HG02642 (cell line): ENCODE results near the gene PFN3.
"Not testable (repeated sequence)": the region's sequence is repeated elsewhere in the genome, so short reads cannot be mapped to it uniquely, and the experiment has no call there.

Experiments used
- ATAC-seq: cut with Tn5 transposase; IDR thresholded peaks from one replicate; pipeline ENCODE4 v1.9.1; 2021; ENCODE audit warnings: mild to moderate bottlenecking; ENCODE audit not compliant: unreplicated experiment, poor library complexity

The PFN3 gene

DNA sequence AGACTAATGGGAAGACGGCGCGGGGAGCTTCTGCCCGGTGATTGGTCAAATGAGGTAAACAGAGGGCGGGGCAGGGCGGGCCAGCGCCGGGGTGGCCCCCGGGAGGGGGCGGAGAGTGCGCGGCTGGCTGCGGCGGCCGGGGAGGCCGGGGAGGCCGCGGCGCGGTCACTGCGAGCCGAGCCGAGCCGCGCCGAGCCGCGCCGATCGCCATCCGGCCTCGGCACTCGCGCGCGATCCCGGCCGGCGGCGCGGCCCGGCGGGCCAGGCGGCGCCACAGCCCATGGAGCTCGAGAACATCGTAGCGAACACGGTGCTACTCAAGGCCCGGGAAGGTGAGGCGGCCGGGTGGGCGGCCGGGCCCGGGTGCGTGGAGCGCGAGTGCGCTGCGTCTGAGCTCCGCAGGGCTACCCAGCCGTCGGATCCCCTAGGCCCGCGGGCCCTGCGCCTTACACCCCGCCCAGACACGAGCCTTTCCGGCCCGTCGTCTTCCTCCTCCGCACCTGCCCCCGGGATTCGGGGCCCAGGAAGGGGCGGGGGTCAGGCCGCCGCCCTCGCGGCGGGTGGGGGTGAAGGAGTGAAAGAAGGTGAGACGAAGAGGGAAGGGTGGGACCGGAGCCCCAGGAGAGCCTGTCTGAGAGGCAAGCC, 26.2 kb upstream of the PFN3 start, which contains the start of gene GRK6:
Gene GRK6, plus strand, starts transcription at position 111 of the 645 bp plus-strand sequence. Its CDS starts 170 bp downstream, at position 281.
- ATAC-seq = peak; percentile 9

DNA sequence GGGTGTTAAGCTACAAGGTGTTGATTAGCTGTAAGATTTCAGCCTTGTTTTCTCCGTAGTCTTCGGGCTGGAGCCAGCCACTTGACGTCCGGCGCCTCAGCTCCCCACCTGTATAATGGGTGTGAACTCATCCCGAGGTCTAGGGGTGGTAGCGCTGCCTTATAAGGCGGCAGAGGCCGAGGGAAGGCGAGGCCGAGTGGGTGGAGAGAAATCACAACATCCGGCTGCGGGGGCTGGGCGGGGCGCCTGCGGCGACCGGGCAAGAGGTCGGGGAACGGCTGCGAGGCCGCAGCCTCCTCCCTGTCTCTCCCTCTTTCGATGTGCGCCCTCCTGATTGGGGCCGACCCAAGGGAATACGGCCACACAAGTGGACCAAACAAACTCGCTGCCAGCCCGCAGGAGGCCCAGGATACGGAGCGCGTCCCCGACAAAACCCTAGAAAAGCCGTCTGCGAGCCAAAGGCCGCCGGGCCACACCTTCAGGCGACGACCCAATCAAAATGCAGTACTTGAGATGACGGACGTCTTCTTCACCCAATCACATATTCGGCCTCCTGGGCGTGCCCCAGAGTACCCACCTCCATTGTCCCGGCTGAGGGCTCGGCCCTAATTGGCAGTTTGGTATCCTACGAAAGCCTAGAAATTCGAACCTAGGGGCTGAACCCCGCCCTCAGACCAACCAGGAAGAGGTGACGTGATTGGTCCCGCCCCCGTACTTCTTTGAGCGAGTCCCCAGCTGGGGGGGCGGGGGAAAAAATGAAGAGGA, 25.5 kb upstream of the PFN3 start:
- peak; percentile 79 for ATAC-seq

DNA sequence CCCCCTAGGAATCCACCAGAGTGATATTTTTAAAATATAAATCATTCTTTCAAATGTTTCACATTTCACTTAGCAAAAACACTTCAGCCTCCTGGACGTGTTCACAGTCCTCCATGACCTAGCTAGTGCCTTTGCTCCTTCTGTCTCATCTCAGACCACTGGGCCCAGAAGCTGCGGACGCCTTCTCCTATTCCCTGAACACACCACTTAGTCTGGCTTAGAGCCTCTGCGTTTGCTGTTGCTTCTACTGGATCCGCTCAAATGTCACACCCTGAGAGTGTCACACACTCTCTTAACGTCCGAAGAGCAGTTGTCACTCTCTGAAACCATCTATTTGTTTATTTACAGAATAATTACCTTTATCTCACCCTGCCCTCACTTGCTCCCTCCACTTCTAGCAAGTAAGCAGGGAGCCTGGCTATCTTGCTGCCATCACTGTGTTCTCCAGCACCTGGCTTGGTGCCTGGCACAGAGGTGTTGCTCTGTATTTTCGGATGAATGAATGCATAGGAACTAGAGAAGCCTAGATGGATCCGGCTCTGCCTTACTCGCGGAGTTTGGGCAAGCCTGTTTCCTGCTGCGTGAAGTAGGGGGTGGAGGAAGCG, 24.8 kb upstream of the PFN3 start:
- ATAC-seq = no peak

DNA sequence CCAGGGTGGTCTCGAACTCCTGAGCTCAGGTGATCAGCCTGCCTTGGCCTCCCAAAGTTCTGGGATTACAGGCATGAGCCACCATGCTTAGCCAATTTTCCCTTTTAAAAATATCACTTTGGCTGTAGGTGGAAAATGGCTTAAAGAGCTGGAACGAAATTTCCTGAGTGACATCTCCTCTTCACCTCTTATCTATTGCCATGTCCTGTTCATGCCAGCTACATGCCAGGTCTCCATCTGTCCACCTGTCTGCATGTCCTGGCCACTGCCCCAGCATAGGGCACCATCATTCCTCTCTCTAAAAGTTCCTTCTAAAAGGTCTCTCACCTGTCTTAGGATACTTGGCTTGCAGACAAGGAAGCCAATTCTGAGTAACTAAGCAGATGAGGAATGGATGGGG, 23.2 kb upstream of the PFN3 start:
- ATAC-seq = no peak

DNA sequence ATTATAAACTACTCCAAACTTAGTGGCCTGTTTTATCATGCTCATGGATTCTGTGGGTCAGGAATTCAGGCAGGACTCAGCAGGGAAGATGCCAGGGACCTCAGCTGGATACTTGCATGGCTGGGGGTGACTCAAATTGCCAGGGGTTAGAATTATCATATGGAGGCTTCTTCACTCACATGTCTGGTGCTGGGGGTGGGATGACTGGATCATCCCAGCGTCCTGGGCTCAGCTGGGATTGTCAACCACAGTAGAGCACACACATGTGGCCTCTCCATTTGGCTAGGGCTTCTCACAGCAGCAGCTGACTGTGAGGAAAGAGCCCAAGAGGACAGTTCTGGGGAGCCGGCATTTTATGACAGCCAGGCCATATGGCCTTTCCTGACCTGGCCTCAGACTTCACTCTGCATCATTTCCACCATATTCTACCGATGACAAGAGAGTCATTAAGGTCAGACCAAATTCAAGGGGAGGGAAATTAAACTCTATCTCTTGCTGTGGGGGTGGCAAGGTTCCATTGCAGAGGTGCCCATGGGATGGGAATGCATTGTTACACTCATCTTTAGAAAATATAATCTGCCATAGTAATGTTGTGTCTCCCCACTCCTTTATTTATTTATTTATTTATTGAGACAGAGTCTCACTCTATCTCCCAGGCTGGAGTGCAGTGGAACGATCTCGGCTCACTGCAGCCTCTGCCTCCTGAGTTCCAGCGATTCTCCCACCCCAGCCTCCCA, 20.8 kb upstream of the PFN3 start:
- no peak for ATAC-seq

DNA sequence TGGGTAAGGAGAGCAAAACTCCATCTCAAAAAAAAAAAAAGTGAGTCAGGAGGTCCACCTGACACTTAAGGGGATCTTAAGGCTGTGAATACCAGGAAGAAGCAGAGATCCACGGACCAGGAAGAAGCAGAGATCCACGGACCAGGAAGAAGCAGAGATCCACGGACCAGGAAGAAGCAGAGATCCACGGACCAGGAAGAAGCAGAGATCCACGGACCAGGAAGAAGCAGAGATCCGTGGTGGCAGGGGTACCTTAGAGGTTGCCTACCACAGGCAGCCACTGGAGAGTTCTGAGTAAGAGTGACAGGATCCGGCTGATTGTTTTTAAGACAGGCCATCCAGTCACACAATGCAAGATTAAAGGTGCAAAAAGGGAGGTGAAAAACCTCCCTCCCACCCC, 20.0 kb upstream of the PFN3 start:
- not testable (repeated sequence) for ATAC-seq

DNA sequence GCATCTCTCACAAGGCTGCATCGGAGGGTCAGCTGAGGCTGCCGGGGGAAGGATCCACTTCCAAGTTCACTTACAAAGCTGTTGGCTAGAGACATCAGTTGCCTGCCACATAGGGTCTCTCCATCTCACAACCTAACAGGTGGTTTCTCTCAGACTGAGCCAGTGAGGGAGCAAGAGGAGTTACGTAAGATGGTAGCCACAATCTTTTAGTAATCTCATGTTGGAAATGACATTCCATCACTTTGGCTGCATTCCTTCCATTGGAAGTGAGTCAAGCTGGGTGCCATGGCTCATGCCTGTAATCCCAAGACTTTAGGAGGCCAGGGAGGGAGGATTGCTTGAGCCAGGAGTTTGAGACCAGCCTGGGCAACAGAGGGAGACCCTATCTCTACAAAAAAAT, 18.6 kb upstream of the PFN3 start:
- no peak for ATAC-seq

DNA sequence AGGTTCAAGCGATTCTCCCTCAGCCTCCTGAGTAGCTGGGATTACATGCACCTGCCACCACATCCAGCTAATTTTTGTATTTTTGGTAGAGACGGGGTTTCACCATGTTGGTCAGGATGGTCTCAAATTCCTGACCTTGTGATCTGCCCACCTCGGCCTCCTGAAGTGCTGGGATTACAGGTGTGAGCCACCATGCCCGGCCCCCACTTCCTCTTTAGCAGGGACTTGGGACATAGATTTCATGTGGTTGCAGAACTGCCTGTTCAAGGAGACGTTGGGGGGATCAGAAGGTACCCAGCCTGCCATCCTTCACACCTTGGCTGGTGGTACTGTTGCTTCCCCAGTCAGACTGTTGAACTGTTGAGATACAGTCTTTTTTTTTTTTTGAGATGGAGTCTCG, 16.6 kb upstream of the PFN3 start:
- ATAC-seq = not testable (repeated sequence)

DNA sequence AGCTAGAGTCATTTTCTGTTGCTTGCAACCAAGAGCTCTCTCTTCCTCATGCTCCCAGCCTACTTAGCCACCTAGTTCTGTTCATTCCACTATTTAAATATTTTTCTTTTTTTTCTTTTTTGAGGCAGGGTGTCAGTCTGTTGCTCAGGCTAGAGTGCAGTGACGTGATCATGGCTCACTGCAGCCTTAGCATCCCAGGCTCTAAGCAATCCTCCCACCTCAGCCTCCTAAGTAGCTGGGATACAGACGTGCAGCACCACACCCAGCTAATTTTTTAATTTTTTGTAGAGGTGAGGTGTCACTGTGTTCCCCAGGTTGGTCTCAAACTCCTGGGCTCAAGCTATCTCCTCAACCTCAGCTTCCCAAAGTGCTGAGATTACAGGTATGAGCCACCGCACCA, 14.0 kb upstream of the PFN3 start:
- no peak for ATAC-seq

DNA sequence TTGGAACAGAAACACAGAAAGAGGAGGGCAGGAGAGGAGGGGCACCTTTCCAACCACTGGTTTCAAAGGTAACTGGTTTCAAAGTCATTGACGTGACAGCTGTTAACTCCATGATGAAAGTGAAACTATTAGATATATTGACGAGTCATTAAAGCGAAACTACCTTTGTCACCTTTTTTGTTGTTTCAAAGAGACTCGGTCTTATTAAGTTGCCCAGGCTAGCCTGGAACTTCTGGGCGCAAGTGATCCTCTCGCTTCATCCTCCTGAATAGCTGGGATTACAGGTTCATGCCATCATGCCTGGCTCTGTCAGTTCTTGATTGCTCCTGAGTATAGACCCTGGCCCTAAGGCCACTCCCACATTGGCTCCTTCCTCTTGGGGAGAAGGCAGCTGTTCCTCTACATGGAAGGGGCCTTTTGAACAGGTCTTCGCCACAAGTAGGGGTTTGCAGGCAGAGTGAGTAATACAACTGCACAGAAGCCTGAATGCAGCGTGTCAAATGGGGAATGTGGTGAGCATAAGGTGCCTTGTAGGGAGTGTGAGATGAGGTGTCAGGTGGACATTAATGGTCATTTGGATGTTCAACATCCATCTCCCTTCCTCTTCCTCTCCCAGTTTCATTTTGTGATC, 12.3 kb upstream of the PFN3 start:
- ATAC-seq = peak; percentile 55

DNA sequence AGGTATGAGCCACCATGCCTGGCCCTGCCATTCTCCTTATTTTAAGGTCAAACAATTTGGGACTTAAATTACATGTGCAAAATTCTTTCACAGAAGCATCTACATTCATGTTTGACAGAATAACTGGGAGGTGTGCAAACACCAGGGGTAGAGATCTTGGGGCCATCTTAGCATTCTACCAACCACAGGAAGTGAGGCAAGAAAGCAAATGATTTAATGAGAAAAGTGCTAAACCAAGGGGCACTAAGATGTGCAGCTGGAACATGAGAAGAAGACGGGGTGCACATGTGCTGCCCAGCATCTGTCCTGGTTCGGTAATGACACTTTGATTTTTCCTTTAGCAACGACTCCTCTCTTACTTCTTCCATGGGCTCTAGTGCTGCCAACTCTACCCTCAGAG, 10.1 kb upstream of the PFN3 start:
- no peak for ATAC-seq

DNA sequence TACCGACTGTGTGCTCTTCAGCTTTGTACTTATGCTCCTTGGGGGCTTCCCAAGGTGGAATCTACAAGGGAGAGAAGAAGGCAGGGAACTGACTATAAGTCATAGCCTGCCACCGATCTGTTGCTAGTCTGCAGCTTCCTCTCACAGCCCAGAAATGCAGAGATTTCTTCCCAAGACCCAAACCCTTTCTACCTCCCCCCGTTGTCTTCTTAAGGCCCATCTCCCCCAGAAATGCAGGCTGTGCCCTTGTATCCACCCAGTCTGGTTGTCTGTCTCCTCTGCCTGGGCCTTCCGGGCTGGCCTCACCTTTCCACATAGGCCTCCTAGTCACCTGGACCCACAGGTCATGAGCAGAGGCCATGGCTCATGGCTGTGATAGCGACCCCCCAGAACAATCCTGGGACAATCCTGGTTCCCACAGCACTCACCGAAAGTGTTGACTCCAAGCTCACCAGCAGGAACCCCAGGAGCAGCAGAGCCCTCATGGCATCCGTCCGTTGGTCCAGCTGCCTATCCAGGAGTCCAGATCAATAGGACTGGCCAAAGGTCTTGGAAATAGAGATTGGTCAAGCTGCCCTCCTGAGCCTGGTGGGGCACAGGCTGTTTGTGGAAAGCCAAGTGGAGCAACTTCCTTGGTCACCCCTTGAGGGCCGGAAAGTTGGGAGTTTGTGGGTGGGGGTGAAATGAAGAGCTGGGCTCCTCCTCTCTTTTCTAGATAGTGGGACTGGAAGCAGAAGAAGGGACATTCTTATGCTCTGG, 8.8 kb upstream of the PFN3 start, which contains the start of gene F12:
Gene F12, minus strand, starts transcription at position 522 of the 759 bp plus-strand sequence. Its CDS starts 37 bp downstream, at position 485.
- ATAC-seq = no peak

DNA sequence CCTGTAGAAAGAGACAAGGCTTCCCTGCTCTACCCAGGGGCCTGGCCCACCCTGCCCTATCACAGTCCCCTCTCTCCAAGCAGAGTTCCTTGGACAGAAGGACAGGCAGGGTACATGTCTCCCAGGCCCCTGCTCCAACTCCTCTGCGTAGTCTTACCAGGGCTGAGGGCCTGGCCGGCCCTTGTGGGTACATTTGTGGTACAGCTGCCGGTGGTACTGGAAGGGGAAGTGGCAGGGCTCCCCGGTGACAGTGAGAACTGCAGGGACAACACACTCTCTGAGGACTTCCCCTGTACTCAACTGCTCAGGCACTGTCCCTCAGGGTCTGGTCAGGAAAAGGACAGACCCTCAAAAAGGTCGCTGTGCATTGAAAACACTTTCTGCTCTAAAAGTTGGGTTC, 5.3 kb upstream of the PFN3 start:
- no peak for ATAC-seq

DNA sequence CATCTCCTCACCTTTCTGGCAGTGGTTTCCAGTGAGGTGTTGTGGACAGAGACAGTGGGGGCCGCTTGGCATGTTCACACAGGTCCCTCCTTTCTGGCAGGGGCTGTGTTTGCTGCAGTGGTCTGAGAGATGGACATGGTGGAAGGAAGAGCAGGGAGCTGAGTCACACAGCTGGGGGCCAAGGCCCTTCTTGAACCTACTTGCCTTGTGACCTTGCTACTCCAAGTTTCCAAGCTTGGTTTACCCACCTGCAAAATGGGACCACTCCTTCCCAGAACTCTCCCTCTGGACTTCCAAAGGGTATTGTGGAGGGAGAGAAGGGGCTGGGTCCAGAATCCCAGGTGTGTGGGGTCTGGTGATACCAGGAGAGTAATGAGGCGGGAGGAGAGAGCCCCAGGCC, 4.9 kb upstream of the PFN3 start:
- no peak for ATAC-seq

DNA sequence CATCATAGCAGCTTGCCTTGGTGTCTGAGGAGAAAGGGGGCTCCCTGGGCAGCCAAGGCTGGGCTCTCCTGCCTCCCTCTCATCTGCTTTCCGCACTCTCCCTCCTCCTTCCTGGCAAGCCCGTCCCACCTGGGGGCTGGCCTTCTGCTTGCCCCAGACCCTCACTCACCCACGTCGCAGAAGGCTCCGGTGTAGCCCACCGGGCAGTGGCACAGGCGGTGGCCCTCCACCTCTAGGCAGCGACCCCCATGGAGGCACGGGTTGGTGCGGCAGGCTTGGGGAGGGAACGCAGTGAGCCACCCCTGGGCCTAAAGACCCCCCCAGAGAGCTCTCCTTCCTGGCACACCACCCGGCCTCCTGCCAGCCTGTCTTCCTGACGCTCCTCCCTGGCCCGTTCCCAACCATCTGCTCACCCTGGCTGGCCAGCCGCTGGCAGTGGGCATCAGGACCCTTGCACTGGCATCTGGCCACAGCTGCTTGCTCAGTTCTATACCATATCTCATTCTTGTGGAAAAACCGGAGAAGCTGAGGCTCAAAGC, 4.2 kb upstream of the PFN3 start:
- ATAC-seq = no peak

DNA sequence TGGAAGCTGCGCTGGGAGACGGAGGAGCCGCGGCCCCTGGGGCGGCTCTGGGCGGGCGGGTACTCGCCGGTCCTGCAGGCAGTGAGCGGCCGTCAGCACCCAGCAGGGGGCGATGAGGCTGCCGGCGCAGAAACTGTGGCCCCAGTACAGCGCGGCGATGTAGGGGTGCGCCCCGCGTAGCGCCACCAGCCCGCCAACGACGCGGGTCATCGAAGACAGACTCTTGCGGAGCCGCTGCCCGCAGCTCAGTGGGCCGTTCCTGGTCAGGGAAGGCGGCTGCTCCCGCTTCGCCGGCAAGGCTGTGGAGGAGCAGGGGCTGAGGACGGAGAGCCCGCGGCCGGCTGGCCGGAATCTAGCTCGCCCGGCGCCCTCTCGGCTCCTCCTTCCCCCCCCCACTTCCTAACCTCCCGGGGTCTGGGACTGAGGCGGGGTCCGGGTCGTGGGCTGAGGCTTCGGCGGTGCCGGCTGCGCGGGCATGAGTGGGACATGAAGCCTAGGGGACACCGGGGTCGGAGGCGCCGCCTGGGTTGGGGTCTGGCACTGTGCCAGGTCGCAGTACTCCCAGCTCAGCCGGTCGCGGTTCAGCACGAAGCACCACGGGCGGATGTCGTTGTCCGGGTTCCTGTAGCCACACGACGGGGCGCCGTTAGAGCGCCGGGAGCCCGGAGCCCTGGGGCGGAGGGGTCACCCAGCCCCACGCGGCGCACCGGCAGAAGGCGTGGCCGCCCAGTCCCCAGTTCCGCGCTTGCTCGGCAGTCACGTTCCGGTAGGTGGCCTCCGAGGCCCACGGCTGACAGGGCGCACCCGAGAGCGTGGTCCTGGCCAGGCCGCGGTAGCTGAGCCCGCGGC, 3.6 kb upstream of the PFN3 start:
- ATAC-seq = peak; percentile 82

DNA sequence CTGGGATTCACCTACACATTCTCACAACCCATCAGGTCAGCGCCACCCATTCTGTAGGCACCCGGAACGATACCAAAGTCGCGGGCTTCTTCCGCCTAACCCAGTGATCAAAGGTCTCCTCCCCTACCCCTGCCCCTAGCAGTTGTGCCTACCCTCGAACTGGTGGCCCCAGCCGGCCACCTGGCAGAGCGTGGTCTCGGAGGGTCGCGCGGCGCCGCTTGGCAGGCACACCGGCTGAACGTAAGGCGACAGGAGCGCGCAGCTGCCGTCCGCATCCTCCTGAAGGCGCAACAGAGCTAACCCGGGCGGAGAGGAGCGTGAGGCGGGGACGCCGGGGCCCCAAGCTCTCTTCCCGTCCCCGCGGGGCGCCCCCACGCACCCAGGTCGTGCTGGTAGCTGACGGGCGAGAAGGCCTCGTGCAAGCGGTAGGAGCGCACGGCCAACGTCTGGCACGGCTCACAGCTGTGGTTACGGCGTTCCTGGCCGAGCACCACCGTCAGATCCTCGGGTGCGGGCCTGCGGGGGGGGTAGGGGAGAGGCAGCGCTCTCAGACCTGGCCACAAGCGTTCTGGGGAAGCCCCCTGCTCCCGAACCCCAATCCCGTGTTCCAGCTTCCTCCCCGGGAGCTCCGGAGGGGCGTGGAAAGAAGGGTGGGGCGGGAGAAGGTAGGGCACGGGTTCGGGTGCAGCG, 2.8 kb upstream of the PFN3 start:
- ATAC-seq = peak; percentile 16
